Trophoblast cell (in vitro differentiated cells and primary cell): ENCODE results near the gene TMEM167A.

ENCODE experiments used
- DNase-seq, 2 donors: peaks; one replicate each; pipeline ENCODE4 v3.0.0-alpha.2; 2016
- H2AFZ ChIP-seq: 2 replicates; pipeline ENCODE4 v1.6.1; 2013; ENCODE audit warnings: low read length, moderate library complexity, mild to moderate bottlenecking; ENCODE audit not compliant: insufficient read depth, poor library complexity
- H2AK5ac ChIP-seq: 2 replicates; pipeline ENCODE4 v1.6.1; 2013; ENCODE audit warnings: mild to moderate bottlenecking, low read length
- H2BK120ac ChIP-seq: 2 replicates; pipeline ENCODE4 v1.6.1; 2013; ENCODE audit warnings: low read length, mild to moderate bottlenecking, moderate library complexity; ENCODE audit not compliant: insufficient read depth, poor library complexity
- H2BK12ac ChIP-seq: 2 replicates; pipeline ENCODE4 v1.6.1; 2013; ENCODE audit warnings: mild to moderate bottlenecking, low read length, moderate library complexity
- H2BK5ac ChIP-seq: 2 replicates; pipeline ENCODE4 v1.6.1; 2013; ENCODE audit warnings: low read length, low read depth, moderate library complexity, mild to moderate bottlenecking; ENCODE audit not compliant: poor library complexity
- H3K14ac ChIP-seq: 2 replicates; pipeline ENCODE4 v1.6.1; 2013; ENCODE audit warnings: mild to moderate bottlenecking, low read length
- H3K18ac ChIP-seq: 2 replicates; pipeline ENCODE4 v1.6.1; 2013; ENCODE audit warnings: mild to moderate bottlenecking, low read length
- H3K23ac ChIP-seq: 2 replicates; pipeline ENCODE4 v1.6.1; 2013; ENCODE audit warnings: low read length
- H3K27ac ChIP-seq: 2 replicates; pipeline ENCODE4 v1.5.1; 2013; ENCODE audit warnings: low read depth, mild to moderate bottlenecking, inconsistent platforms, low read length, moderate library complexity
- H3K27me3 ChIP-seq: 2 replicates; pipeline ENCODE4 v1.6.1; 2013; ENCODE audit warnings: inconsistent platforms, mild to moderate bottlenecking, low read length, moderate library complexity; ENCODE audit not compliant: insufficient read depth
- H3K36me3 ChIP-seq, 2 experiments: 1 replicate in 1 of 2; 2 replicates in 1 of 2; pipeline ENCODE4 v1.6.1; 2013; ENCODE audit warnings: low read length in 2 of 2, mild to moderate bottlenecking in 2 of 2, moderate library complexity in 1 of 2; ENCODE audit not compliant: insufficient read depth in 2 of 2, control insufficient read depth in 1 of 2
- H3K4ac ChIP-seq: 2 replicates; pipeline ENCODE4 v1.6.1; 2013; ENCODE audit warnings: low read depth, mild to moderate bottlenecking, low read length, moderate library complexity
- H3K4me1 ChIP-seq, 2 experiments: 1 replicate in 1 of 2; 2 replicates in 1 of 2; pipeline ENCODE4 v1.6.1; 2013; ENCODE audit warnings: low read length in 2 of 2, mild to moderate bottlenecking in 2 of 2, moderate library complexity in 1 of 2; ENCODE audit not compliant: insufficient read depth in 2 of 2, control insufficient read depth in 1 of 2
- H3K4me2 ChIP-seq: 2 replicates; pipeline ENCODE4 v1.6.1; 2013; ENCODE audit warnings: inconsistent platforms, mild to moderate bottlenecking, low read length, moderate library complexity
- H3K4me3 ChIP-seq: 2 replicates; pipeline ENCODE4 v1.5.1; 2013; ENCODE audit warnings: mild to moderate bottlenecking, low read depth, low read length, inconsistent platforms
- H3K79me1 ChIP-seq: one replicate; pipeline ENCODE4 v1.6.1; 2013; ENCODE audit warnings: low read length
- H3K79me2 ChIP-seq: 2 replicates; pipeline ENCODE4 v1.6.1; 2013; ENCODE audit warnings: low read length, mild to moderate bottlenecking; ENCODE audit not compliant: control insufficient read depth, insufficient read depth, poor library complexity
- H3K9ac ChIP-seq: 2 replicates; pipeline ENCODE4 v1.6.1; 2013; ENCODE audit warnings: mild to moderate bottlenecking, low read length
- H3K9me3 ChIP-seq: 2 replicates; pipeline ENCODE4 v1.6.1; 2013; ENCODE audit warnings: low read depth, mild to moderate bottlenecking, control low read depth, inconsistent platforms, low read length; ENCODE audit not compliant: insufficient read depth
- H4K12ac ChIP-seq: 2 replicates; pipeline ENCODE4 v1.6.1; 2013; ENCODE audit warnings: low read depth, mild to moderate bottlenecking, low read length, moderate library complexity
- H4K8ac ChIP-seq: 2 replicates; pipeline ENCODE4 v1.6.1; 2013; ENCODE audit warnings: low read depth, mild to moderate bottlenecking, low read length, moderate library complexity
- H4K91ac ChIP-seq: one replicate; pipeline ENCODE4 v1.6.1; 2013; ENCODE audit warnings: low read depth, mild to moderate bottlenecking, low read length, moderate library complexity
- WGBS: extraction: QIAGEN DNeasy Blood & Tissue Kit; methylation state at CpG from one replicate; pipeline ENCODE4 v1.1.7; 2013; ENCODE audit warnings: missing lambda C conversion rate; ENCODE audit not compliant: insufficient read length, insufficient coverage; ENCODE audit errors: extremely low coverage; 5-methylcytosine and 5-hydroxymethylcytosine counted together

The TMEM167A gene

DNA sequence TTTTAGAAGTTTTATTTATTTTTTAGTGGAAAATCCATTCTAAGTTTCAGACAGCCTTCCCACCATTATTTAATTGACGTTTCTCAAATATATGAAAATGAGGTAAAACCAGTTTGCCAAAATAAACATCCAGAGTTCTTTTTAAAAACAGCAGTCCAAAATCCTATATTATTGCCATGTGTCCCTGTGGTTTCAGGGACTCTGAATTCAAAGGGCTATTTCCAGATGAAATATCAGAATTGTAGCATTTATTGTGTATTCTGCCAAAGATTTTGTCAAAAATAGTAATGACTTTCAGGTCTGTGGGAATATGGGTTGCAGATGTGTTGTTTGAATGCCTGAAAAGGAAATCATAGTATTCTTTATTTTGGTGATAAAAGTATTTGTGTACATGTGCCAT lies 41.8 kb upstream of the TMEM167A start:
- no peak overlapping the region for H3K14ac ChIP-seq
- H3K9me3 ChIP-seq = peaks cover under 1% of the 10 kb centered on the region
- H2BK5ac ChIP-seq = no peak overlapping the region
- no peak overlapping the region for H3K23ac ChIP-seq
- H3K4me3 ChIP-seq = no peak overlapping the region
- H4K8ac ChIP-seq = no peak overlapping the region
- WGBS = no CpG with 5 or more reads among the region's 1 CpG
- H2AK5ac ChIP-seq = no peak overlapping the region
- H2BK120ac ChIP-seq = no peak overlapping the region
- H3K4me2 ChIP-seq = no peak overlapping the region
- no peak overlapping the region for H2AFZ ChIP-seq
- H3K79me2 ChIP-seq = no peaks in the 10 kb centered on the region
- no peaks in the 10 kb centered on the region for H3K27me3 ChIP-seq
- no peaks in the 10 kb centered on the region for H3K4me1 ChIP-seq
- no peak overlapping the region for H4K91ac ChIP-seq
- no peak for DNase-seq
- no peak overlapping the region for H3K4ac ChIP-seq
- no peak overlapping the region for H3K27ac ChIP-seq
- H3K9ac ChIP-seq = no peak overlapping the region
- H3K36me3 ChIP-seq = peaks cover 1 to 2% of the 10 kb centered on the region in 2 experiments
- H3K79me1 ChIP-seq = no peaks in the 10 kb centered on the region
- H4K12ac ChIP-seq = no peak overlapping the region
- no peak overlapping the region for H3K18ac ChIP-seq
- H2BK12ac ChIP-seq = no peak overlapping the region

DNA sequence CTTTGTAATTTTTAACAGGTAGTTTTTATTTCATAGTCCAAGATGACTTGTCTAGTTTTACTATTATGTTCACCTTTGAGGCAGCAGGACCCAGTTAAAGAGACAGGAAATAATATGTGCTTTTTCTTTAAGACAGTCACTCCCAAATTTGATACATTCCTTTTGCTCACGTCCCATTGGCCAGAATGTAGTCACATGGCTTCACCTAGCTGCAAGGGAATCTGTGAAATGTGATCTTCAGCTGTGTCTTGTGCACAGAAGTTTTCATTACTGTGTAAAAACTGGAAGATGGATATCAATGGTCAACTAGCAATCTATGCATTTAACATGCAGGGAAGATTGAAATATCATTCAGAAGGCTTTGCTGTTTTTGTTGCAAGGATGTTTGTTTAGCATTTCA lies 41.3 kb upstream of the TMEM167A start:
- no peak for DNase-seq
- Histone ChIP-seq H2BK12ac (no peak overlapping the region), H3K36me3 (peaks cover 3 to 4% of the 10 kb centered on the region in 2 experiments), H2AFZ (no peak overlapping the region), H3K23ac (no peak overlapping the region), H3K27me3 (no peaks in the 10 kb centered on the region), H3K4me1 (no peaks in the 10 kb centered on the region), H3K18ac (no peak overlapping the region), H4K12ac (no peak overlapping the region), H3K14ac (no peak overlapping the region), H3K4me2 (no peak overlapping the region), H3K4ac (no peak overlapping the region), H2BK5ac (no peak overlapping the region), H3K9me3 (peaks cover 3% of the 10 kb centered on the region), H3K4me3 (no peak overlapping the region), H3K9ac (no peak overlapping the region), H3K79me1 (no peaks in the 10 kb centered on the region), H3K79me2 (no peaks in the 10 kb centered on the region), H2BK120ac (no peak overlapping the region), H3K27ac (no peak overlapping the region), H4K91ac (no peak overlapping the region), H4K8ac (no peak overlapping the region), H2AK5ac (no peak overlapping the region)
- WGBS = no CpG with 5 or more reads among the region's 1 CpG

DNA sequence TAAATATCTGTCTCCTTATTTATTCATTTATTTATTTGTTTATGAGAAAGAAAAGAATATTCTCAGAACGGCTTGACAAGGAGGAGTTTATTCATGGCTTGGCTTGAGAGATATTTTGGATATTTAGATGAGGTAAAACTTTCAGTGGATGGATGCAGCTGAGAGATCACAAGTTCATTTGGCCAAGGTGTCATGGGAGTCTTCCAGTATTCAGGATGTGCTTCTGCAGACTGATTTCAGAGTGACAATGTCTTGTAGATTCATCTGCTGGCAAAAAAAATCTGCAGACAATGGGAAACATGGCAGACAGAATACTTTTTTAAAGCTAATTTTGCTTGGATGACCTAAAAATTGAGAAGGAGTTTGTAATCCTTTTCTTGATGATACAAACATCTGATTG lies 38.6 kb upstream of the TMEM167A start:
- no peak overlapping the region for H2AFZ ChIP-seq
- H3K9ac ChIP-seq = no peak overlapping the region
- H3K27me3 ChIP-seq = no peaks in the 10 kb centered on the region
- H3K79me1 ChIP-seq = no peaks in the 10 kb centered on the region
- no peak overlapping the region for H4K8ac ChIP-seq
- H3K4me1 ChIP-seq = no peaks in the 10 kb centered on the region
- no peak overlapping the region for H4K91ac ChIP-seq
- H4K12ac ChIP-seq = no peak overlapping the region
- H3K79me2 ChIP-seq = no peaks in the 10 kb centered on the region
- H3K18ac ChIP-seq = no peak overlapping the region
- no peak overlapping the region for H3K14ac ChIP-seq
- H3K23ac ChIP-seq = no peak overlapping the region
- no peak overlapping the region for H3K4me3 ChIP-seq
- H2AK5ac ChIP-seq = no peak overlapping the region
- no peak overlapping the region for H2BK120ac ChIP-seq
- H3K4me2 ChIP-seq = no peak overlapping the region
- no CpG with 5 or more reads among the region's 1 CpG for whole genome bisulfite sequencing
- peaks cover 4% of the 10 kb centered on the region for H3K9me3 ChIP-seq
- no peak overlapping the region for H3K4ac ChIP-seq
- no peak overlapping the region for H3K27ac ChIP-seq
- DNase-seq = no peak
- H2BK5ac ChIP-seq = no peak overlapping the region
- H3K36me3 ChIP-seq = peaks cover 5 to 6% of the 10 kb centered on the region in 2 experiments
- no peak overlapping the region for H2BK12ac ChIP-seq

DNA sequence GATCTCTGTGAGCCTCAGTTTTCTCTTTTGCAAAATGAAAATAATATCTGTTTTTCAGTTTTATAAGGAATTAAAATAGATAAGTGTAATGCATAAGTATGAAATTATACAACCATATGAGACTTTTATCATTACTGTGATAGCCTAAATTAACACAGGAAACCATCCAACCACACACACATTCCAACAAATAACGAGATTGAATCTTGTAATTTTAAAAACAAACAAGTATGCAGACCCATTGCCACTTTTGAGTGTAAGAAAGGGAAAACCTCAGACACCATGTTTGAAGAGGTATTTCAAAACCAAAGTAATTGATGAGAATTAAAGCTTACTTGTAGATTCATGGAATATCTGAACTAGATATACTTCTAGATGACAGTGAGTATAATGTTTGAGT lies 32.2 kb upstream of the TMEM167A start:
- H3K18ac ChIP-seq = no peak overlapping the region
- no peak overlapping the region for H3K4me2 ChIP-seq
- no CpG with 5 or more reads among the region's 1 CpG for WGBS

More for the DNA sequence above, 32.2 kb upstream of the TMEM167A start:
- no peaks in the 10 kb centered on the region for H3K79me1 ChIP-seq
- no peak overlapping the region for H3K14ac ChIP-seq
- H4K12ac ChIP-seq = no peak overlapping the region
- no peaks in the 10 kb centered on the region for H3K4me1 ChIP-seq
- H2BK12ac ChIP-seq = no peak overlapping the region
- no peak overlapping the region for H4K8ac ChIP-seq
- no peak overlapping the region for H3K27ac ChIP-seq
- no peak overlapping the region for H2AFZ ChIP-seq
- H3K27me3 ChIP-seq = no peaks in the 10 kb centered on the region
- H3K36me3 ChIP-seq = peaks cover 4% of the 10 kb centered on the region in 2 experiments
- H2BK5ac ChIP-seq = no peak overlapping the region
- no peaks in the 10 kb centered on the region for H3K79me2 ChIP-seq
- no peak for DNase-seq
- no peak overlapping the region for H3K4me3 ChIP-seq
- H4K91ac ChIP-seq = no peak overlapping the region
- no peak overlapping the region for H2BK120ac ChIP-seq
- peaks cover 4% of the 10 kb centered on the region for H3K9me3 ChIP-seq
- H3K23ac ChIP-seq = no peak overlapping the region
- no peak overlapping the region for H2AK5ac ChIP-seq
- H3K4ac ChIP-seq = no peak overlapping the region
- H3K9ac ChIP-seq = no peak overlapping the region
